ENCODE measurements around the gene FMN1.

Gene FMN1

DNA sequence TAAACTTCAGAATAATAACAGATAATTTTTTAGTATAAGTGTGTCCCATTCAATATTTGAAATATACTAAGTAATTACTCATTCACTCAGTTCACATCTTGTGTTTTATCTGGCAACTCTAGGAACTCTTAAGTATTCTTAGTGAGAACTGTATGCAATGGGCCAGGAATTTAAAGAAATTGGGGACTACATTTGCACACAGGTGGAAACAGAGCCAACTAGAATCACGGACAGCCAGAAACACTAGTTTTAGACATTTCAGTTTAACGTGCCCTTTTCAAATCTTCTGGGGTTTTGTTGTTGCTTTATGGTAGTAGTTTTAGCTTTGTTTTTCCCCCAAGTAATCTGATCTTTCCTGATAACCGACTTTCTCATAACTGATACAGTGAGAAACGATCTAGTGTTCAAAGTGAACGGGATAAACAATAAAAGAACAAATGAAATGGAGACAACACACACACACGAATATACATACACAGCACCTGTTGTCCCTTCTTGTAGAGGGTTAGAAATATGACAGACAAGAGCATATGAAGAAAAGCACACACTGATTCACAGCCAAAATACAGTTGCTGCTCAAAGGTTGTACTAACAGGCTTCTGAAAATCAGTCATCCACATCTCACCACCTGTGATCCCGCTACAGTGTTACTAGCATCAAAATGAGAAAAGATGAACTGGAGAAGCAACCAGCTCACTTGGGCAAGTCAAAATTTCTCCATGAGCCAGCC lies 167.0 kb downstream of the FMN1 start:
- in situ Hi-C loops (cut with MboI; ENCODE audit: low sequenced_read_pairs) = no loop called here
- Histone ChIP-seq H3K4me3 (no peak overlapping the region), H3K4me1 (no peaks in the 10 kb centered on the region), H3K27me3 (ENCODE audit: low read depth) (peaks cover 3% of the 10 kb centered on the region; the same call in 1 of the 2 replicates), H3K36me3 (replicated peaks) (no peaks in the 10 kb centered on the region), H3K9me3 (no peaks in the 10 kb centered on the region)
- no peak for DNase-seq (ENCODE audit: low spot score in 2 of 2)

DNA sequence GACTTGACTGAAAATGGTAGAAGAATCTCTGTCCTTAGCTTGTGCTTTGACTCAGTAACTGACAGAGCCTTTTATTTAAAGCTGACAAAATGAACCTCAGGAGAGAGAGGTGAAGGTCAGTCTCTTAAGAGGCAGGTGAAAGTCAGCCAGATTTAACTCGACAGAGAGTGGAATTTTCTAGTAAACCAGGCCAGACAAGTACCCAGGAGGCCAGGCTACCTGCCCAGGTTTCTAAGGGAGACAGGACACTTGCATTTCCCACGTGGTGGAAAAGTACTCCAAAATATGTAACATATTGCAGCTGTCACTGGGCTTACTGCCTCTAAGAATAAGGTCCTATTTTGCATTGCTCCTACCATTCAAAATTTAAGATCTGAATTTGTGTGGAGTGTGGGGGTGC lies 167.9 kb downstream of the FMN1 start:
- Histone ChIP-seq H3K27me3 (ENCODE audit: low read depth) (no peaks in the 10 kb centered on the region; the same call in 1 of the 2 replicates), H3K4me3 (no peak overlapping the region), H3K9me3 (no peaks in the 10 kb centered on the region), H3K4me1 (no peaks in the 10 kb centered on the region), H3K36me3 (replicated peaks) (no peaks in the 10 kb centered on the region)
- in situ Hi-C loops (cut with MboI; ENCODE audit: low sequenced_read_pairs) = no loop called here
- DNase-seq (ENCODE audit: low spot score in 2 of 2) = no peak

DNA sequence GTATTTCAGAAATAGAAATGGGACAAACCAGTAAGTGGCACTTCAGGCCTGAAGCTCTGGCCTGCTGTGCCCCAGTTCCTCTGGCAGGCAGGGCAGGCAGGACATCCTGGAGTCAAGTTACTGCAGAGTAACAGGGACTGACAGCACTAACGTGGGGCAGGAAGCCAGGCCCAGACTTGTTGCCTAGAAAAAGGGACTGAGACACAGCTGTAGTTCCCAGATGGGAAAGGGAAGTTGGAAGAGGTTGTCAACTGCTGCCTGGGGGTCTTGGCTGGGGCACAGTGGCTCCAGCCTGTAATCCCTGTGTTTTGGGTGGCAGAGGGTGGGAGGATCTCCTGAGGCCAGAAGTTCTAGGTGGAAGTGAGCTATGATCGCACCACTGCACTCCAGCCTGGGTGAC lies 171.9 kb downstream of the FMN1 start:
- H3K9me3 ChIP-seq = no peaks in the 10 kb centered on the region
- no peaks in the 10 kb centered on the region; the same call in 1 of the 2 replicates for H3K27me3 ChIP-seq (ENCODE audit: low read depth)
- no peaks in the 10 kb centered on the region for H3K4me1 ChIP-seq
- H3K36me3 ChIP-seq (replicated peaks) = no peaks in the 10 kb centered on the region
- no peak for DNase-seq (ENCODE audit: low spot score in 2 of 2)
- in situ Hi-C loops (cut with MboI; ENCODE audit: low sequenced_read_pairs) = no loop called here
- H3K4me3 ChIP-seq = no peak overlapping the region

DNA sequence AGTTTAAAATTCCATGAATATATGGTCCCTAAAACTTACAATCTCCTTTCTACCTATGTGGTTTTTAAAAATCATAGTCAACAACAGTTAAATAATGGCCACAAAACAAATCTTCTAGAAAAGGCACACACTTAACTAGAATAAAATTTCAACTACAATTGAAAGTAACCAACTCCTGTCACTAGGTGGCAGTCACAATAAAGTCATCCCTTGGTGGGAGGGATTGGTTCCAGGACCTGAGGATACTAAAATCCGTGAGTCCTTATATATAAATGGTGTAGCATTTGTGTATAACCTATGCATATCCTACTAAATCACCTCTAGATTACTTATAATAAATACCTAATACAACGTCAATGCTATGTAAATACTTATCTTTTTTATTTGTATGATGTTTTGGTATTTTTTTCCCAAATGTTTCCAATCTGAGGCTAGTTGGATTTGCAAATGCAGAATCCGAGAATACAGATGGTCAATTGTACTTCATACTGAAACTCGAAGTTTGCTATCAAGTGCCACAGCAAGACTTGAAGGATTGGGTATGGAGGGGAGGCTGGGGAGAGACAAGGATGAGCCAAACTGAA lies 172.6 kb downstream of the FMN1 start:
- H3K9me3 ChIP-seq = no peaks in the 10 kb centered on the region
- peak; percentile 42 to 54 for DNase-seq (ENCODE audit: low spot score in 2 of 2)
- in situ Hi-C loops (cut with MboI; ENCODE audit: low sequenced_read_pairs) = no loop called here
- H3K36me3 ChIP-seq (replicated peaks) = no peaks in the 10 kb centered on the region
- H3K4me1 ChIP-seq = no peaks in the 10 kb centered on the region
- no peaks in the 10 kb centered on the region; the same call in 1 of the 2 replicates for H3K27me3 ChIP-seq (ENCODE audit: low read depth)
- no peak overlapping the region for H3K4me3 ChIP-seq

DNA sequence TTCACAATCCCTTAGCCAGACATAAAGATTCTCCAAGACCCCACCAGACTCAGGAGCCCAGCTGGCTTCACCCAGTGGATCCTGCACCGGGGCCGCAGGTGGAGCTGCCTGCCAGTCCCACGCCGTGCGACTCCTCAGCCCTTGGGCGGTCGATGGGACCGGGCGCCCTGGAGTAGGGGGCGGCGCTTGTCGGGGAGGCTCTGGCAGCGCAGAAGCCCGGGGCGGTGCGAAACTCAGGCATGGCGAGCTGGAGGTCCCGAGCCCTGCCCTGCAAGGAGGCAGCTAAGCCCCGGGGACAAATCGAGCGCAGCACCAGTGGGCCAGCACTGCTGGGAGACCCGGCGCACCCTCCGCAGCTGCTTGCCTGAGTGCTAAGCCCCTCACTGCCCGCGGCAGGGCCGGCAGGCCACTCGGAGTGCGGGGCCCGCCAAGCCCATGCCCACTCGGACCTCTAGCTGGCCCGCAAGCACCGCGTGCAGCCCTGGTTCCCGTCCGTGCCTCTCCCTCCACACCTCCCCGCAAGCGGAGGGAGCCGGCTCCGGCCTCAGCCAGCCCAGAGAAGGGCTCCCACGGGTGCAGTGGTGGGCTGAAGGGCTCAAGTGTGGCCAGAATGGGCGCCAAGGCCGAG lies 175.0 kb downstream of the FMN1 start:
- no peak for DNase-seq (ENCODE audit: low spot score in 2 of 2)
- Histone ChIP-seq H3K27me3 (ENCODE audit: low read depth) (peaks cover 6% of the 10 kb centered on the region), H3K9me3 (no peaks in the 10 kb centered on the region), H3K4me1 (no peaks in the 10 kb centered on the region), H3K36me3 (replicated peaks) (no peaks in the 10 kb centered on the region), H3K4me3 (no peak overlapping the region)
- in situ Hi-C loops (cut with MboI; ENCODE audit: low sequenced_read_pairs) = no loop called here

DNA sequence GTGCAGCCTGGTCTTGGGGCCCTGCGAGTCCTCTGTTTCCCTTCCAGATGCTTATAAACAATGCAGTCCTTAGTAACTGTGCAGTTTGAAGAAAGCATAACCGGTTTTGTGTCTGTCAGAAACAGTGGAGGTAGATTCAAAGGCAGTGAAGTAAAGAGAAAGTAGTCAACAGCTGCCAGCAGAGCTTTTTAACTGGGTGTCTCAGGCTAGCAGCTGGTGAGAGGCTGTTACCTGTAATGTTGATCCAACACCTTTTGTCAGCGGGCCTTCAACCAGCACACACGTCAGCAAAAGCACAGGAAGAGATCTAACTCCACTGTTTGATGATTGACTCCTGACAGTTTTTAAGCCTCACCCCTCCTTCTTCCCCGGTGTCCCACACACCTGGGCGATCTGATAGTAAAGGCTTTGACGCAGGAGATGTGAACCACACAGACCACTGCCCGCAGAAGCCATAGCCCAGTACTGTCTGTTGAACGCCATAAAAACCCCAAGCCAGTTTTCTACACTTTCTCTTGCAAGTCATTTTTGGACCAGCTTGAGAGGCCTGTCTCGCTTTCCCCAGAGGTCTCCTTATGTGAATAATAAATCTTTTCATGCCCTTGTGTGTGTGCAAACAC lies 178.0 kb downstream of the FMN1 start:
- H3K4me1 ChIP-seq = no peaks in the 10 kb centered on the region
- H3K36me3 ChIP-seq (replicated peaks) = no peaks in the 10 kb centered on the region
- no peak overlapping the region for H3K4me3 ChIP-seq
- DNase-seq (ENCODE audit: low spot score in 2 of 2) = no peak
- in situ Hi-C loops (cut with MboI; ENCODE audit: low sequenced_read_pairs) = no loop called here
- no peaks in the 10 kb centered on the region for H3K9me3 ChIP-seq
- peaks cover 9% of the 10 kb centered on the region for H3K27me3 ChIP-seq (ENCODE audit: low read depth)

DNA sequence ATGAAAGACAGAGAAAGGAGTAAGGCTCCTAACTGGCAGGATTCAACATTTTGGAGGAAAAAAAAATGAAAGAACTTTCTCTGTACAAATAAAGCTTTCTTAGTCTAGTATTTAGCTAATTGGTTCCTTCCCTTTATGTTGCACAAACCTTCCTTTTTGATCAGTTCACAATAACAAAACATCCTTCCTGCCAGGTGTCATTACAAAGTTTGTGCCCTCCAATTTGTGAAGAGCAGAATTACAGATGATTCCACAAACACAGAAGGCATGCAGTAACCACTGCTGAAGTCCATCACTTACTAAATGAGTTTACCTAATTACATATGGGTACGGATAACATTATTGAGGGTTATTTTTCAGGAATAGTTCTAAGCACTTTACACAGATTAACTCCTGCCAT lies 179.9 kb downstream of the FMN1 start:
- Histone ChIP-seq H3K27me3 (ENCODE audit: low read depth) (peaks cover 9% of the 10 kb centered on the region), H3K4me3 (no peak overlapping the region), H3K4me1 (no peaks in the 10 kb centered on the region), H3K9me3 (no peaks in the 10 kb centered on the region), H3K36me3 (replicated peaks) (no peaks in the 10 kb centered on the region)
- no peak for DNase-seq (ENCODE audit: low spot score in 2 of 2)
- in situ Hi-C loops (cut with MboI; ENCODE audit: low sequenced_read_pairs) = no loop called here

DNA sequence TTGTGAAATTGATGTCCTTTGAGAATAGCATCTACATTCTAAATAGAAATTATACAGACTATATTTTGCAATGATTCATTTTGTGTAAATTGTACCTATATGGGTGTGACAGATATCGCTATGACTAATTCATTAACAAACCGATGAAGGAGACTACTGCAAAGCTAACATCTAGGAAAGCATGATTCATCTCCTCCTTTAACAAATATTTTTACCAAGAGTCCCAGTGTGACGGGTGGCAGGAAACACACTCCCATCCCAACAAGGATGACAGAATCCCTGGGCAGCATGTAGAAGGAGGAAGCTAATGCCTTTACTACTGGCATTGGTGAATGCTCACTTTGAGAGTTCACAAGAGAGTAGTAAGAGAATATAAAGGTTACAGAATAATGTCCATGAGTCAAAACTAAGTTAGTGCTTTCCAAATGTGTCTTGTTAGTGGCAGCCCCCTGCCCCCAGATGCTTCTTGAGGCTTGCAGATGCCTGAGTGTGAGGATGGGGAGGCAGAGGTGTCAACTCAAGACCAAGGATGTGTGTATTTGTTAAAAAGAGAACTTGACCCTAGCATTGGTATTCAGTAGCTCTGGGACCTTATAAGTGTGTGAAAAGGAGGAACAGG lies 180.6 kb downstream of the FMN1 start:
- H3K4me3 ChIP-seq = no peak overlapping the region
- H3K27me3 ChIP-seq (ENCODE audit: low read depth) = peaks cover 9% of the 10 kb centered on the region
- DNase-seq (ENCODE audit: low spot score in 2 of 2) = no peak
- H3K9me3 ChIP-seq = no peaks in the 10 kb centered on the region
- in situ Hi-C loops (cut with MboI; ENCODE audit: low sequenced_read_pairs) = no loop called here
- no peaks in the 10 kb centered on the region for H3K36me3 ChIP-seq (replicated peaks)
- H3K4me1 ChIP-seq = no peaks in the 10 kb centered on the region; the same call in 1 of the 2 replicates

DNA sequence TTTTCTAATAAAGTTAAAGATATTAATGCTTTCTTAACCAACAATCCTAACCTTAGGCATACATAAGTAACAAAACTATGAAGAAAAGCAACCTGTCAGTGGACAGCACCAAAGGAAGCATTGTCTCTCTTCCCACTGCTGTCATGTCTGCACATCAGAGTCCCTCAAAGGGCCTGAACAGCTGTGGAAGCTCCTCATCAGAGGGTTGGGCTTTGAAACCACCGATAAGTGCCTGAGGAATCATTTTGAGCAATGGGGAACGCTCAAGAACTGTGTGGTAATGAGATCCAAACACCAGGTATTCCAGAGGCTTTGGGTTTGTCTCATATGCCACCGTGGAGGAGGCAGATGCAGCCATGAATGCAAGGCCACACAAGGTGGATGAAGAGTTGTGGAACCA lies 182.5 kb downstream of the FMN1 start:
- Histone ChIP-seq H3K4me3 (no peak overlapping the region), H3K9me3 (no peaks in the 10 kb centered on the region), H3K27me3 (ENCODE audit: low read depth) (peaks cover 9% of the 10 kb centered on the region), H3K36me3 (replicated peaks) (no peaks in the 10 kb centered on the region), H3K4me1 (peaks cover 15% of the 10 kb centered on the region)
- no peak for DNase-seq (ENCODE audit: low spot score in 2 of 2)
- in situ Hi-C loops (cut with MboI; ENCODE audit: low sequenced_read_pairs) = no loop called here

DNA sequence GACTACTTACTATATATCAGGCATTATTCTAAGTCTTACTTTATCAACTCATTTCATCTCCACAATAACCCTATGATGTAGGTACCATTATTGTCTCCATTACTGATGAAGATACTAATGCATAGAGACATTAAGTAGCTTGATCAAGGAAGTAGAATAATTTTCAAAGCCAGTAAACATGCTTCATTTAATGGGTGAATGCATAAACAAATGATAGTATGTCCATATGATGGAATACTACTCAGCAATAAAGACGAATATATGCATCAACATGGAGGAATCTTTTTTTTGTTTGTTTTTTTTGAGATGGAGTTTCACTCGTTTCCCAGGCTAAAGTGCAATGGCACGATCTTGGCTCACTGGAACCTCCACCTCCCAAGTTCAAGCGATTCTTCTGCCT lies 184.9 kb downstream of the FMN1 start:
- H3K9me3 ChIP-seq = no peaks in the 10 kb centered on the region
- H3K4me1 ChIP-seq = peaks cover 15% of the 10 kb centered on the region
- H3K27me3 ChIP-seq (ENCODE audit: low read depth) = peaks cover 5% of the 10 kb centered on the region
- no peak for DNase-seq (ENCODE audit: low spot score in 2 of 2)
- H3K4me3 ChIP-seq = no peak overlapping the region
- in situ Hi-C loops (cut with MboI; ENCODE audit: low sequenced_read_pairs) = no loop called here
- H3K36me3 ChIP-seq (replicated peaks) = no peaks in the 10 kb centered on the region

DNA sequence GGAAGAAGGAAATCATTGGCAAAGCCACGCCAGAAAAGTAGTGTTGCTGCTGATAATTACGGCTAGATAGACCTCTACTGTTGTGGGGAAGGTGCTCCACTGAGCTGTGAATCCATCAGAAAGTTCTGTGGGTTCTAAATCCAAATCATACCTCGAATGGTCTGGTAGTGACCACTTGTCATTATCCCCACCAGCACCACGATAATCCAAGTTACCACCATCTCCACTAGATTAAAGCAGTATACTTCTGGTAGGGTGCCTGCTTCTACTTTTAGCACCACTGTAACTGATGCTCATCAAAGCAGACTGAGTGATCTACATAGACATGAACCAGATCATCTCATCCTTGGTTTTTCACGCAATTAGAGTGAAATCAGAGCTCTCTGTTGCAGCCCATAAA lies 185.5 kb downstream of the FMN1 start:
- Histone ChIP-seq H3K4me1 (peaks cover 15% of the 10 kb centered on the region), H3K27me3 (ENCODE audit: low read depth) (no peaks in the 10 kb centered on the region), H3K4me3 (no peak overlapping the region), H3K9me3 (no peaks in the 10 kb centered on the region), H3K36me3 (replicated peaks) (no peaks in the 10 kb centered on the region)
- in situ Hi-C loops (cut with MboI; ENCODE audit: low sequenced_read_pairs) = no loop called here
- DNase-seq (ENCODE audit: low spot score in 2 of 2) = no peak

DNA sequence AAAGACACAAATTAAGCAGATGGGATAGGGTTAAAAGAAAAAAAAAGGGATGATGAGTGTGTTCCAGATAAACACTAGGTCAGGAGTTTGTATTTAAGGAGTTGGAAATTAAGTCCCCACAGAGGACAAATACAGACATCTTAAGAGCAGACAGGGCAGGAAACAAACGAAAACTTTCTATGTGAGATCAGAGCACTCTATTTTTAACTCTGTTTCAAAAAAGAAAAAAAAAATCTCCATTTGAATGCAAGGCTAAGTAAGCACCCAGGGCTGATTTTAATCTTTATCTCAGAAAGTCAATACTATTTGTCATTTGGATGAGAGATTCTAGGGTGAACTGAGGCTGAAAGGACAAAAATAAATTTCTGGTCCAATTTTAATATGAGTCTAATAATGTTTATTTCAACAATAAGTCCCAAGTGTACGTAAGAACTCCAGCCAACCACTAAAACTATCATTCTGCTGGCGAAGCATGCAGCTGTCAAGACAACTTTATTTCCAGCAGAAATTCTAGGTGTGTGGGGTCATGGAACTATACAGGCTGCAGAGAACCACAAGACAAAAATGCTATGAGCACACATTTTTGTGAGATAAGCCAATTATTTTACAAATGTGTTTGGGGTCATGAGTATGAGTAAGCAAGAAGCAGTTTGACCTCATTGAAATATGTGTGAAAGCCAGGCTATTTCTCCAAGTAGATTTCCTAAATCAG lies 186.1 kb downstream of the FMN1 start:
- peak in 1 of 2 experiments; percentile 47 for DNase-seq (ENCODE audit: low spot score in 2 of 2)
- H3K9me3 ChIP-seq = no peaks in the 10 kb centered on the region

DNA sequence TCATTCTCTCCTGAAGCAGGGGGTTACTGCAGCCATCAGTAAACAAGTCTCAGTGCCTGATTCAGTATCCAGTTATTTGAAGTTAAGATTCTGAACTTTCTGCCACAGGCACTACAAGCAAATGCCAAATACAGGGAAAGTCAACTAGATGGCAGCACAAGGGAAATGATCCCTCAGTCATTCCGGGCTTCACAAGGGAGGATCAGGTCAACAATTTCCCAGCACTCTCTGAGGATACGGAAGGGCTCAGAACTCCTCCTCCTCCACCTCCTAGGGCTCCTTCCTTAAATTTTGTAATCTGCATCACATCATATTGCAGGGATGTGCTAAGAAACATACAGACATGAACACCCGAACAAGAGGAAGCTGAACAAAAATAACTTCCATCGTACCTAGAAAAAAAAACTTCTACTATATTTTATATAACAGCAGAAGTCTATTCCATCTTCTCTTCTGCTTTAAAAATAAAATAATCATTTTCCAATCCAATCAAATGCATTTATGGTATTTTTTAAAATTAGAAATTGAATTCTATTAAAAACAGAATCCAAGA lies 187.1 kb downstream of the FMN1 start:
- Histone ChIP-seq H3K4me3 (no peak overlapping the region), H3K9me3 (no peaks in the 10 kb centered on the region), H3K36me3 (replicated peaks) (no peaks in the 10 kb centered on the region), H3K4me1 (peaks cover 15% of the 10 kb centered on the region), H3K27me3 (ENCODE audit: low read depth) (no peaks in the 10 kb centered on the region)
- in situ Hi-C loops (cut with MboI; ENCODE audit: low sequenced_read_pairs) = no loop called here
- peak; percentile 8 to 15 for DNase-seq (ENCODE audit: low spot score in 2 of 2)

More for the DNA sequence above, 186.1 kb downstream of the FMN1 start:
- H3K27me3 ChIP-seq (ENCODE audit: low read depth) = no peaks in the 10 kb centered on the region
- no peak overlapping the region for H3K4me3 ChIP-seq
- H3K36me3 ChIP-seq (replicated peaks) = no peaks in the 10 kb centered on the region
- in situ Hi-C loops (cut with MboI; ENCODE audit: low sequenced_read_pairs) = no loop called here
- H3K4me1 ChIP-seq = peaks cover 15% of the 10 kb centered on the region

Measured in HAP-1 (cell line).